Activated T-cell treated with anti-CD3 and anti-CD28 coated beads for 24 hours (primary cell): ENCODE results near the gene TBC1D30.

Source experiments
- DNase-seq: peaks from one replicate; pipeline ENCODE4 v3.0.0-alpha.2; 2020; ENCODE audit warnings: low read depth

The TBC1D30 gene

DNA sequence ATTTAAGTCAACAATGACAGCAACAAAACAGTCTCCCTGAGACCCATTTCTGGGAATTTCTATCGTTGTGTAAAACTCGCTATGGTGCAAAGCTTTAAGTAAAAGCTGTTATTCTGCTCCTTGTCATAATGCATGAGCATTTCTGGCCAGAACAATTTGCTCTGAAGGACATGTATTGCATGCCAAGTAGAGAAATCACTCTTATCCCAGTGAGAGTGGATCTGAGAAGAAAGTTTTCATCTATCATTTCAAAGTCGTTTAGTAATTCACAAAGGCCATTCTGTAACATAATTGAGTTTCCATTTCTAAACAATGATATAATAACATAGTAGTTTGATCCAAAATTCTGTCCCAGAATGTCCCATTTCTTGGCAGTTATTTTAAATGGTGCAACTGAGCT, 86.6 kb downstream of the TBC1D30 start:
- no peak for DNase-seq

DNA sequence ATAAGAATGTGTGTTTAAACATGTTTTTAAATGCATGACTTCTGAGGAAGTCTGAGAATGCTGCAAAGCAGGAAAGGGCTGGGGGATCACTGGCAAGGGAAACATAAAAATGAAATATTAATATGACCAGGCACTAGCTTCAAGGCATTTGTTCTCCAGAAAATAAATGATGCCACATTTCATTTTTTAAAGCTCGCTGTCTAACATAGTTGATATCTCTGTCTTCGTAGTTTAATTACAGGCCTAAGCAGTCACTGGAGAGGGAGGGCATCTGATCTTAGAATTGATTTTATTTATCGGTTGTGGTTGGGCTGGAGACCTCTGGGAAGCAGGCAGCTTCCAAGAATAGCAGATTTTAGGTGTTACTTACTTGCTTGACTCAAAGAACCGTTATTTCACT, 87.5 kb downstream of the TBC1D30 start:
- no peak for DNase-seq

DNA sequence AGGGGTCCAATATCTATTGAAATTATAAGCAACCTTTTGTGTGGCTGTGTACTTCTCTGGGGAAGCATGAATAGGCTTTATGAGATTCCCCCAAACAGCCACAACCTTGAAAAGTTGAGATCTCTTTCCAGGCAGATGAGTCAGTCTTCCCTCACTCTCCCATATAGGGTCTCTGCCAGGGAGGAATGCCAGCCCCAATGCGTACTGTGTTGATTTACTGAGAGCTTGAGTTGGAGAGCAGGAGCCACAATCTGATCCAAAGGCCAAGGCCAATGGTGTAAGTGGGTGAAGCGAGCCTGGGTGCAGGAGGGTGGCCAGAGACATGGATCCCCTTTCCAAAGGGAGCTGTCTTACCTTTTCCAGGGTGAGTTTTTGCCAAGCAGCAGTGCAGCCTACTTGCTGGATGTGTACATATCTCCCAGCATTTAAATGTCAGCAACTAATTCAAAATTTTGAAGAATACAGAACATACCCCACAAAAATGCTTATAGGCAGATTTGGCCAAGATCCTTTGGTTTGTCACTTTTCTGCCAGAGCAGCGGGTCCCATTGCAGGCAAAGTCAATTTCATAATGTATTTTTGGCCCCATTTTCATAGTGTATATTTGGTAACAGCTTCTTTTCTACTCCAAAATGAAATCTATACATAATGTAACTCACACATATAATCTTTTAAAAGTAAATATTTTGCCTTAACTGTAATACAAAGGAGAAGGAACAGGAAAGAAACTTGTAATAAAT, 88.2 kb downstream of the TBC1D30 start:
- DNase-seq: no peak

DNA sequence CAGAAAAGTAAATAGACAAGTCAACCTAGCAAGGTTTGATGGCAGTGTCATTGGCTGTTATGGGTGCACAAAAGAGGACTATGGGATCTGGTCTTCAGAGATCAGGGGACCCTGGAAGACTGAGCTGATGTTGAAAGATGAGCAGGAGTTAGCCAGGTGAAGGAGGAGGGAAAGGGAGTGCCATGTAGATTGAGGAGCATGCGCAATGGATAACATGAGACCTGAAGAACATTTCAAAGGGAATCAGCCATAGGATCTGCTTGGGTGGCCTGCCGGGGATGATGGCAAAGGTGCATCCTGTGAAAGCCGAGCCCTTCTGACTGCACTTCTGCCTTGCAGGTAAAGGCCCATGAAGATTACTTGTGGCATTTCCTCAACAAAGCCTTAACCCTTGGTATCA, 90.8 kb downstream of the TBC1D30 start:
- DNase-seq: no peak

DNA sequence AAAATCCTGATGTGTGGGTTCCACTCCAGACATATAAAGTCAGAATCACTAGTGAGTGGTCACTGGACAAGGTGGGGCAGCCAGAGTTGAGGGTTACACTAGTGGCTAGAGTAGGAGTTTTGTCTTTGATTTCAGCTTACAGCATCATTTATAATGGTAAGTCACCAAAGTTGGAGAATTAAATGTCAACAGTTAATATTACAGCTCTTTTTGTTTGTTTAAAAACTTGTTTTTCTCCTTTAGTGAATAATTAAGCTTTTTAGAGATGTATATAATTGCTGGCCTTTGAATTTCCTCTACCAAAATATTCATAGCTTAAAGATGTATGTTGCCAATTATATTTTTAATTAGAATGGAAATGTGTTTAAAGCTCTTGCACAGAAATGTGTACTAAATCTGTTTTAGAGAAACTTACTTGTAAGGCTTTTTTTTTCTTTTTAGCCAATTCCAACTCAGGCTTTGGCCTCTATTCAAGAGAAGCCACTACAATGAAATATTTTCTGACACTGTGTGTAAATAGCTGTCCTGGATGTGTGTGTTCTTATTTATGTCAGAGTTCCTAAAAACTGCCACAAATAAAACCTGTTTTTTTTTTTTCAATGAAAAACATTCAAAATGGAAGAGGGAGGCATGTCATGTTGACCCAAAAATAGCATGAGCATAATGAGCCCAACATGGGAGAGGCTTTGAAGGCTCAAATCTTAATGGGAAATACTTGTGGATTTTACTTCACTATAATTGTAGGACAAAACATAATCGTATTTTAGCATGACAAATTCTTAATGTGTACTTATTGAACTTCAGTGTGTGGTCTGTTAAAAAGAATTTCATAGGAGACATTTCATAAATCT, 92.2 kb downstream of the TBC1D30 start:
- no peak for DNase-seq

DNA sequence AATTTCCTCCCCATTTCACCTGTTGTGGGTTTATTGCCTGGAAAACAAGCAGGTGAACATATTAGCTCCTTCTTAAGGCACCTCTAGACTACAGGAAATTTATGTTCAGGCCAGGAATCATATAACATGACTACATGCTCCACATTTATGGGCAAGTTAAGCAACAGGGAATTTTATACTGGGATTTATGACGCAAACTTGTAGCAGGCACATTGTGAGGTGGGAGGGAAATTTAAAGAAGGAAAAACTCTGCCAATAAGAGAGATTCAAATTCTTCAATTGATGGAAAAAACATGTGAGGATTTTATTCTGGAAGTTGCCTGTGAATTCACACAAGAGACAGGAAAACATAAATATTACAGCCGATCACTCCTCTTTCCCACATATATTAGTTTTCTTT, 93.9 kb downstream of the TBC1D30 start:
- no peak for DNase-seq

DNA sequence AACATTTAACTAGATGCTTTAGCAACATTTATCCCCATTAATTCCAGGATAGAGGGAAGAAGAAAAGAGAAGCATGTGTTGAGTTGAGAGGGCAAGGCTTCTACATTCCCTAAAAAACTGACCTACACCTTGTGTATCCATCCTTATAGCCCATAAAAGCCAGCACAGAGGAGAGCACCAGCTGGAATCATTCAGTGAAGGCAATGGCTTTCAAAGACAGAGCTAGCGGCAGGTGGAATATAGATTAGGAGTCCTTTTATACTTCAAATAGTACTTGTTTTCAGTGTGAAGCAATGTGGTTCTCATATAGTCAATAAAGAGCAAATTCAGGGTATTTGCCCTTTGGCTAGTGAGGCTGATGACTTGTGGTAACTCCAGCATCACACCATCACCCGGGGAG, 94.4 kb downstream of the TBC1D30 start:
- no peak for DNase-seq

DNA sequence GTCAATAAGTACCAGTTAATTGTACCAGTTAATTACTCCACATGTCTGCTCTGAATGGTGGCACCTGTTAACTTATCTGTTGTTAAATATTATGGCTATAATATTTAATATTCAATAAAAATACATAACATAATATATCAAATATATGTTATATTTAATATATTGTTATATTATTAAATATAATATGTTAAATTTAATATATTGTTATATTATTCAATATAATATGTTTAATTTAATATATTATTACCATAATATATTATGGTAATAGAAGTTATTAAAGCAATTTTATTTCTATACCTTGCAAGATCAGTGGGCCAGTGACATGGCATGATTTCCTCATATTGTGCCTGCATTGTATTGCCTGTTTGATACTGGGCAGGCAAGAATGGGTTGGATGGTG, 98.4 kb downstream of the TBC1D30 start:
- no peak for DNase-seq

DNA sequence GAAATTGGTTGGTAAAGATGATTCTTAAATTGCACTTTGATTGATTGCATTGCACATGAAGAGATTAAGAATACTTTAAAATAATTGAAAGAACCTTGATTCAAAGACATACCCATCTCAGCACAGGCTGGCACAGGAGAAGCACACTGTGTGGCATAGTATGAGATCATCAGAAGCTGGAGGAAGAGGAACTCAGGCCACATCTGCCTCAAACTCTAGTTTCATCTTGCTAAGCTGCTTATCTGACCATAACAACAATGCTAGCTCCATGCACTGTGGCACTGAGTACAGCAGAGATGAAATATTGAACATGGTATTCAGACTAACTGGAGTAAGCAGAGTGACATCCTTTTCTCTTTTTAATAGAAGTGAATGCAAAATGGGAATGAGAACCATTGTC, 99.1 kb downstream of the TBC1D30 start:
- DNase-seq: no peak
